Measurements from ENCODE around the gene BMP6.

GRCh38 chr6:7815716-7816115 lies 89.8 kb downstream of the BMP6 start:
- no peak for TF ChIP-seq CTCF (IDR thresholded peaks at IDR 0.05; ENCODE audit: low read length)
- no peak for TF ChIP-seq EZH2 (optimal IDR thresholded peaks at IDR 0.05; ENCODE audit: low read depth, low read length)

Data from MM.1S (cell line).